ENCODE data around the gene FAAP100.

DNA sequence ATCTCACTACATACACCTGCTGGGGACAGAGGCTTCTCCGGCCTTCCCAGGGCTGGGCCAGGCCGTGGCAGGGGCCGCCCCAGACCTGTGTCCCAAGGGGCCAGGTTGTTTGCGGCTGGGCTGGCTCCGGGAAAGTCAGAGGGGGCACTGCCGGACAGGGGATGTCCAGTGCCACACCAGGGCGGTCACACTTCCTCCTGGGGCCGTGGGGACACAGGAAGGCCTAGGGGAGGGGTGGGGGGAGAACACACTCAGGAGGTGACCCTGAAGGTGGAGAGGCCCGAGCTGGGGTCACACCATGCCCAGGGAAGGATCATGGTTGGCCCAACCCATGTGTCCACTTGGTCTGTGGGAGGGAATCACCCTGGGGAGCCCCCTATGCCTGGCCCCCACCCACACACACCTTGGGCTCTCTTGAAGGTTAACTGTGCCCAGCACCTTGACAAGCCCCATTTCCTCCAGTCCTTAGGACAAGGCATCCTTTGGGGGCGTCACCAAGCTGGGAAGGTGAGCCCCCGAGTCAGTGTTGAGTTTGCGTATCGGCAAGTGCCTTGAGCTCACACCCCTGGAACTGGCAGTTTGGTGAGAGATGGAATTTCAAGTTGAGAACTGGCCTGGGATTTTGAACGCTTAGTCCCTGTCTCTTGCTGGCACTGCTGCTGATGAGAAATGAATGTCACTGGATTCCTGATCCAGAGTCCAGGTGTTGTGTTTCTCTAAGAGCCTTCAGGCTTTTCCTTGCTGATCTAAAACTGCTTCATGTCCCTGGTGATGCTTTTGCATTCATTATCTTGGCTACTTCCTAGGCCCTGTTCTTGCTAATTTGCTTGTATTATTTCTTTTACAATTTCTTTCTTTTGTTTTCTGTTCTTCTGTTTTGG lies 31.9 kb downstream of the FAAP100 start:
- no peak for TF ChIP-seq EZH2 (IDR thresholded peaks at IDR 0.05; ENCODE audit: insufficient read depth, poor library complexity, severe bottlenecking)
- no peak for TF ChIP-seq EZH2phosphoT487 (IDR thresholded peaks at IDR 0.05; ENCODE audit: insufficient read depth, low read depth)

All from GM23248 (cell line).